ENCODE measurements around the gene GZMM.

- TF ChIP-seq, protein P1, sequence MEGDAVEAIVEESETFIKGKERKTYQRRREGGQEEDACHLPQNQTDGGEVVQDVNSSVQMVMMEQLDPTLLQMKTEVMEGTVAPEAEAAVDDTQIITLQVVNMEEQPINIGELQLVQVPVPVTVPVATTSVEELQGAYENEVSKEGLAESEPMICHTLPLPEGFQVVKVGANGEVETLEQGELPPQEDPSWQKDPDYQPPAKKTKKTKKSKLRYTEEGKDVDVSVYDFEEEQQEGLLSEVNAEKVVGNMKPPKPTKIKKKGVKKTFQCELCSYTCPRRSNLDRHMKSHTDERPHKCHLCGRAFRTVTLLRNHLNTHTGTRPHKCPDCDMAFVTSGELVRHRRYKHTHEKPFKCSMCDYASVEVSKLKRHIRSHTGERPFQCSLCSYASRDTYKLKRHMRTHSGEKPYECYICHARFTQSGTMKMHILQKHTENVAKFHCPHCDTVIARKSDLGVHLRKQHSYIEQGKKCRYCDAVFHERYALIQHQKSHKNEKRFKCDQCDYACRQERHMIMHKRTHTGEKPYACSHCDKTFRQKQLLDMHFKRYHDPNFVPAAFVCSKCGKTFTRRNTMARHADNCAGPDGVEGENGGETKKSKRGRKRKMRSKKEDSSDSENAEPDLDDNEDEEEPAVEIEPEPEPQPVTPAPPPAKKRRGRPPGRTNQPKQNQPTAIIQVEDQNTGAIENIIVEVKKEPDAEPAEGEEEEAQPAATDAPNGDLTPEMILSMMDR (IDR thresholded peaks at IDR 0.05): no peak
- TF ChIP-seq POLR2A (IDR thresholded peaks at IDR 0.05): no peak
These were observed 29.6 kb upstream of the GZMM start for GRCh38 chr19:514166-514663.

All from right lobe of liver (tissue), 4 donors.